GM18951 (cell line): ENCODE results near the gene ERC2.

Experiments used
- POLR2A ChIP-seq: IDR thresholded peaks from 4 replicates; pipeline ENCODE4 v1.6.1; 2011; ENCODE audit warnings: mild to moderate bottlenecking; ENCODE audit not compliant: insufficient read length, insufficient read depth; ENCODE audit errors: extremely low read depth
- in situ Hi-C: fragments of 300-500 bp; cut with MboI; formaldehyde crosslinking; loops from one replicate; pipeline ENCODE4 v1.12.0; 2022; ENCODE audit warnings: low sequenced_read_pairs, mixed read lengths, inconsistent platforms; ENCODE audit not compliant: unreplicated experiment

ERC2 gene

GRCh38 chr3:55501905-55502304, 966.4 kb downstream of the ERC2 start:
- TF ChIP-seq POLR2A, result no peak
- in situ Hi-C loops, result no loop called here

- no peak for TF ChIP-seq POLR2A
- in situ Hi-C loops, result no loop called here
Measured at GRCh38 chr3:55500555-55501330, 967.5 kb downstream of the ERC2 start.

GRCh38 chr3:55498520-55498919, 969.7 kb downstream of the ERC2 start:
- TF ChIP-seq POLR2A, result no peak
- in situ Hi-C loops, result loop anchor here (25.0 kb wide), 1 partner anchor 239 kb away; no protein-coding TSS in a partner anchor

GRCh38 chr3:55497250-55497649, 971.0 kb downstream of the ERC2 start:
- TF ChIP-seq POLR2A, result no peak

GRCh38 chr3:55494976-55495375, 973.3 kb downstream of the ERC2 start:
- in situ Hi-C loops, result loop anchor here (25.0 kb wide), 1 partner anchor 242 kb away; no protein-coding TSS in a partner anchor
- no peak for TF ChIP-seq POLR2A

More at GRCh38 chr3:55497250-55497649, 971.0 kb downstream of the ERC2 start:
- in situ Hi-C loops, result loop anchor here (25.0 kb wide), 1 partner anchor 240 kb away; no protein-coding TSS in a partner anchor

- in situ Hi-C loops, result loop anchor here (25.0 kb wide), 1 partner anchor 244 kb away; no protein-coding TSS in a partner anchor
- TF ChIP-seq POLR2A, result no peak
Measured at GRCh38 chr3:55492976-55493375, 975.3 kb downstream of the ERC2 start.

- in situ Hi-C loops, result loop anchor here (25.0 kb wide), 1 partner anchor 246 kb away; no protein-coding TSS in a partner anchor
- no peak for TF ChIP-seq POLR2A
Measured at GRCh38 chr3:55491296-55491816, 976.9 kb downstream of the ERC2 start.

GRCh38 chr3:55490276-55490913, 977.9 kb downstream of the ERC2 start:
- in situ Hi-C loops, result loop anchor here (25.0 kb wide), 1 partner anchor 247 kb away; no protein-coding TSS in a partner anchor

GRCh38 chr3:55489798-55490132, 978.5 kb downstream of the ERC2 start:
- TF ChIP-seq POLR2A, result no peak
- in situ Hi-C loops, result loop anchor here (10.0 to 25.0 kb wide), 2 partner anchors 248 to 765 kb away; no protein-coding TSS in a partner anchor

More at GRCh38 chr3:55490276-55490913, 977.9 kb downstream of the ERC2 start:
- TF ChIP-seq POLR2A, result no peak

- in situ Hi-C loops, result loop anchor here (10.0 to 25.0 kb wide), 2 partner anchors 249 to 766 kb away; no protein-coding TSS in a partner anchor
- TF ChIP-seq POLR2A, result no peak
Measured at GRCh38 chr3:55488398-55489055, 979.7 kb downstream of the ERC2 start.

- in situ Hi-C loops, result loop anchor here (10.0 to 25.0 kb wide), 2 partner anchors 250 to 767 kb away; no protein-coding TSS in a partner anchor
- no peak for TF ChIP-seq POLR2A
Measured at GRCh38 chr3:55487381-55488241, 980.7 kb downstream of the ERC2 start.

- in situ Hi-C loops, result loop anchor here (10.0 to 25.0 kb wide), 2 partner anchors 250 to 768 kb away; no protein-coding TSS in a partner anchor
- TF ChIP-seq POLR2A, result no peak
Measured at GRCh38 chr3:55486857-55487380, 981.3 kb downstream of the ERC2 start, which contains the start of gene WNT5A. Gene WNT5A, minus strand, starts transcription at chr3:55487306. Its CDS starts 321 bp downstream, at chr3:55486985.
